Adrenal gland (tissue), 12 donors: ENCODE measurements around the gene COL23A1. TPM values are rescaled to one million over a fixed set of nuclear protein-coding genes. Genes with fewer than 3 reads are reported as not detected.

Experiments used
- DNase-seq, 7 donors: peaks; one replicate each; pipeline ENCODE4 v3.0.0-alpha.2; 2019 to 2020
- H3K27ac ChIP-seq, 5 donors: fragments of 200-600 bp; sonication (generic) in 4 of 5; 1 replicate in 3 of 5; 2 replicates in 2 of 5; pipeline versions ENCODE4 v1.5.1 to v1.8.0; 2016 to 2020; ENCODE audit warnings: mild to moderate bottlenecking in 1 of 5
- H3K27me3 ChIP-seq: fragments of 200-600 bp; 2 replicates; pipeline ENCODE4 v1.8.0; 2021
- H3K36me3 ChIP-seq, 2 donors: fragments of 200-600 bp; replicated peaks in 1 of 2; 1 replicate in 1 of 2; 2 replicates in 1 of 2; pipeline versions ENCODE4 v1.5.1 to v1.8.0; 2018 to 2022
- H3K4me1 ChIP-seq, 2 donors: fragments of 200-600 bp; replicated peaks in 1 of 2; 1 replicate in 1 of 2; 2 replicates in 1 of 2; pipeline versions ENCODE4 v1.5.1 to v1.8.0; 2018 to 2021
- H3K4me3 ChIP-seq, 4 donors: fragments of 200-600 bp; sonication (generic) in 3 of 4; one replicate each; pipeline ENCODE4 v1.5.1; 2016 to 2018
- H3K9me3 ChIP-seq, 3 donors: fragments of 200-600 bp; sonication (generic) in 1 of 3; replicated peaks in 1 of 3; 1 replicate in 2 of 3; 2 replicates in 1 of 3; pipeline versions ENCODE4 v1.5.1 to v1.8.0; 2016 to 2021
- CTCF ChIP-seq, 6 experiments: fragments of 450-650 bp in 4 of 6; fragments of 200-600 bp in 2 of 6; sonication (generic) in 1 of 6; IDR thresholded peaks; 1 replicate in 5 of 6; 2 replicates in 1 of 6; pipeline versions ENCODE4 v1.5.1 to v1.8.0; 2016 to 2021; ENCODE audit warnings: antibody characterized with exemption in 6 of 6, mild to moderate bottlenecking in 2 of 6, moderate library complexity in 1 of 6
- POLR2A ChIP-seq, 2 donors: fragments of 450-650 bp; IDR thresholded peaks; one replicate each; pipeline ENCODE4 v1.6.1; 2017; ENCODE audit warnings: antibody characterized with exemption in 2 of 2, mild to moderate bottlenecking in 2 of 2, moderate library complexity in 1 of 2
- WGBS, 4 donors: extraction: QIAGEN DNeasy Blood & Tissue Kit in 2 of 4; methylation state at CpG; one replicate each; pipeline versions ENCODE4 v1.1.5 to v1.1.7; 2013 to 2017; 5-methylcytosine and 5-hydroxymethylcytosine counted together
- intact Hi-C, 2 donors: fragments of 100-400 bp; cut with DNase I; formaldehyde crosslinking; loops; one replicate each; pipeline versions ENCODE4 v1.14.1 to v1.15.0; 2022 to 2023
- polyA plus RNA-seq, 3 donors: library from polyadenylated mRNA; stranded (reverse); fragments of 200-250 nt in 2 of 3; fragments of 350-450 nt in 1 of 3; fragmentation: Illumina TruSeq in 1 of 3; extraction: RNeasy Lipid Tissue Mini Kit (QIAGEN cat#74804) in 1 of 3; gene quantifications; one replicate each; pipeline ENCODE4 v1.2.3, GENCODE V29; 2013 to 2014
- total RNA-seq, 9 donors: library from RNA; depleted of rRNA in 4 of 9; stranded (reverse); fragments of >200 nt in 4 of 9; fragments of 120-200 nt in 1 of 9; fragmentation: NEBNext Ultra II Directional in 1 of 9; extraction: Animal tissue kit (Norgen Biotek cat#: 25700) in 1 of 9; gene quantifications; one replicate each; pipeline versions ENCODE4 v1.1.0 to v1.2.4, GENCODE V29; 2013 to 2023
- donor health status: healthy with polysubstance abuse.
- donor health status: Bipolar disorder and iron deficiency.
- donor health status: DM: yes; HTN: yes; CAD: no.
- donor health status: DM: no; HTN: no; CAD: no.
- donor health status: DM: no; HTN: no; CAD: no.
- donor health status: DM: yes; HTN: yes; CAD: no.

Gene COL23A1
- total and polyA plus RNA-seq, 12 donors, result 0.09 to 4.4 (median 0.88) TPM

DNA sequence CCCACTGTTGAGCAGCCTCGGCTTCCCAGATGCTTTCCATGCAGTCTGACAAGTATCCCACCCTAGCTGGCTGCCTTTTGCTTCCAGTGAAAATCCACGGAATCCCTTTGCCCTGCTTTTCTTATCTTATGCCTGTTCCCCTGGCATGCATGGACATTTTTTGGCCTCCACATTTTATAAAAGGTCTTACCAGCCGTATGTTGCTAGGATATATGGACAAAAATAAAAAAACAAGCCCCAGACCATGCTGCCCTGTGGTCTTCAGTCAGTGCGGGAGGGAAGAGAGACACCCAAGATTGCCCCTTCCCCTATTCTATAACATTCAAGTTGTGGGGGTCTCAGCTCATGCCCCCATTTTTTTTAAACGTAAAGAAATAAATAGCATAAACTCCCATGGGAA, 129.6 kb downstream of the COL23A1 start:
- Histone ChIP-seq H3K4me3 (no peak overlapping the region), H3K4me1 (no peaks in the 10 kb centered on the region), H3K27me3 (no peaks in the 10 kb centered on the region), H3K27ac (no peak overlapping the region), H3K9me3 (no peaks in the 10 kb centered on the region), H3K36me3 (no peaks in the 10 kb centered on the region)
- intact Hi-C loops, result no loop called here
- TF ChIP-seq POLR2A (IDR thresholded peaks at IDR 0.05) (no peak), CTCF (IDR thresholded peaks at IDR 0.05) (no peak)
- 58 to 72% (median 64%) methylated on average over 5 of the region's 5 CpGs for WGBS, 4 donors
- DNase-seq, result no peak

GRCh38 chr5:178460174-178460573, 130.0 kb downstream of the COL23A1 start:
- intact Hi-C loops, result no loop called here
- Histone ChIP-seq H3K36me3 (no peaks in the 10 kb centered on the region), H3K9me3 (no peaks in the 10 kb centered on the region), H3K27ac (no peak overlapping the region), H3K27me3 (no peaks in the 10 kb centered on the region), H3K4me1 (no peaks in the 10 kb centered on the region), H3K4me3 (no peak overlapping the region)
- TF ChIP-seq POLR2A (IDR thresholded peaks at IDR 0.05) (no peak), CTCF (IDR thresholded peaks at IDR 0.05) (no peak)
- 91 to 95% (median 92%) methylated on average over 3 of the region's 3 CpGs for WGBS, 4 donors
- DNase-seq, result no peak

DNA sequence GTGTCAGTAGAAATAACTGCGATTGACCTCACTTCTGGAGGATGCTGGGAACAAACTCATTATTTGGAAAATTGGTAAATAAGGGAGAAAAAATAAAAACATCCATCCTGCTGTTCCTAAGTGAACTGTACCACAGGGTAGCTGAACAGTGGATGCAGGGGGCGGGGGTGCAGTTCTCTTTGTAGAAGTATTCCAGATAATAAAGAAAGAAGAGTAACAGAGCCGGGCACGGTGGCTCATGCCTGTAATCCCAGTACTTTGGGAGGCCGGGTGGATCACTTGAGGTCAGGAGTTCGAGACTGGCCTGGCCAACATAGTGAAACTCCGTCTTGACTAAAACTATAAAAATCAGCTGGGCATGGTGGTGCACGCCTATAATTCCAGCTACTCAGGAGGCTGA, 132.1 kb downstream of the COL23A1 start:
- WGBS, 4 donors, result 84 to 95% (median 89%) methylated on average over 8 of the region's 8 CpGs
- Histone ChIP-seq H3K4me1 (no peaks in the 10 kb centered on the region), H3K27me3 (no peaks in the 10 kb centered on the region), H3K36me3 (no peaks in the 10 kb centered on the region), H3K4me3 (no peak overlapping the region), H3K9me3 (no peaks in the 10 kb centered on the region), H3K27ac (no peak overlapping the region)
- peak in 1 of 7 donors; percentile 35 for DNase-seq
- intact Hi-C loops, result no loop called here
- no peak for TF ChIP-seq CTCF (IDR thresholded peaks at IDR 0.05)
- no peak for TF ChIP-seq POLR2A (IDR thresholded peaks at IDR 0.05)

GRCh38 chr5:178457471-178457870, 132.7 kb downstream of the COL23A1 start:
- H3K27ac ChIP-seq, result no peak overlapping the region
- no peak for TF ChIP-seq CTCF (IDR thresholded peaks at IDR 0.05)
- TF ChIP-seq POLR2A (IDR thresholded peaks at IDR 0.05), result no peak
- WGBS, 4 donors, result 80 to 88% (median 86%) methylated on average over 4 of the region's 4 CpGs
- no peak overlapping the region for H3K4me3 ChIP-seq
- no peaks in the 10 kb centered on the region for H3K27me3 ChIP-seq
- DNase-seq, result no peak
- intact Hi-C loops, result no loop called here
- no peaks in the 10 kb centered on the region for H3K4me1 ChIP-seq
- H3K9me3 ChIP-seq, result no peaks in the 10 kb centered on the region
- H3K36me3 ChIP-seq, result no peaks in the 10 kb centered on the region
